Hepatic stellate cell (primary cell): ENCODE measurements around the gene PPIP5K2.

ENCODE experiments used
- DNase-seq: peaks from one replicate; pipeline ENCODE4 v3.0.0; 2011; ENCODE audit warnings: low spot score

PPIP5K2 gene

GRCh38 chr5:103247118-103247517, 127.0 kb downstream of the PPIP5K2 start:
- DNase-seq, result no peak

DNA sequence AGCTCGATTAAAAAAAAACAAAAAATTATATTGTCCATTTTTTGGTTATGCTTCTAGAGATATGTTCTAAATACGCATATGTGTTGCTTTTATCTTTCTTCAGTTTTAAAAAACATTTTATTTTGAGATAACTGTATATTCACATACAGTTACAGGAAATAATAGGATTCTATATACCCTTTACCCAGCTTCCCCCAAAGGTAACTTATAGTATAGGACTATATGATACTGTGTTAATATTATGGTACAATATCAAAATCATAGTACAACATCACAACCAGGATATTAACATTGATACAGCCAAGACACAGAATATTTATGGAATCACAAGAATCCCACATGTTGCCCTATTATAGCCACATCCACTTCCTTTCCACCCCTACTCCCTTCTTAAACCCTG, 129.0 kb downstream of the PPIP5K2 start:
- no peak for DNase-seq

DNA sequence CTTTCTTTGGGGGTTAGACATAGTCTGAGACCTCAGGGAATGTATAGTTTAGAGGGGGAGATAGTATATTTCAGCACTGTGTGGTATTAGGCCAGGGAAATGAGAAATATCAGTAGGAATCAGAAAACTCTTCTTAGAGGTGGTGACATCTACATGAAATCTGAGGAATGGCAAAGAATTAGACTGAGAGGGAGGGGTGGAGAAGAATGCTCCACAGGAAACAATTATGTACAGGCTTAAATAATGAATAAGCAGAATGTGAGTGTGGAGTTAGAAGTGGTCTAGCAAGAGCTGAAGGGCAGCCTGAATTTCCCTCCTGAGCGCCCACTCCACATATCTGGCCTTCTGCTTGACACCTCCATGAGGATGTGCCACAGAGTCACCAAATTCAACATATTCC, 134.8 kb downstream of the PPIP5K2 start:
- DNase-seq, result no peak

- no peak for DNase-seq
Measured at GRCh38 chr5:103255691-103256090, 135.6 kb downstream of the PPIP5K2 start.

- no peak for DNase-seq
Measured at GRCh38 chr5:103256178-103256577, 136.1 kb downstream of the PPIP5K2 start.

- DNase-seq, result peak; percentile 83
Measured at GRCh38 chr5:103258368-103258956, 138.4 kb downstream of the PPIP5K2 start, which contains the start of gene MACIR. Gene MACIR (plus strand): TSS chr5:103258763. CDS start chr5:103275920, 17,157 bp downstream.

DNA sequence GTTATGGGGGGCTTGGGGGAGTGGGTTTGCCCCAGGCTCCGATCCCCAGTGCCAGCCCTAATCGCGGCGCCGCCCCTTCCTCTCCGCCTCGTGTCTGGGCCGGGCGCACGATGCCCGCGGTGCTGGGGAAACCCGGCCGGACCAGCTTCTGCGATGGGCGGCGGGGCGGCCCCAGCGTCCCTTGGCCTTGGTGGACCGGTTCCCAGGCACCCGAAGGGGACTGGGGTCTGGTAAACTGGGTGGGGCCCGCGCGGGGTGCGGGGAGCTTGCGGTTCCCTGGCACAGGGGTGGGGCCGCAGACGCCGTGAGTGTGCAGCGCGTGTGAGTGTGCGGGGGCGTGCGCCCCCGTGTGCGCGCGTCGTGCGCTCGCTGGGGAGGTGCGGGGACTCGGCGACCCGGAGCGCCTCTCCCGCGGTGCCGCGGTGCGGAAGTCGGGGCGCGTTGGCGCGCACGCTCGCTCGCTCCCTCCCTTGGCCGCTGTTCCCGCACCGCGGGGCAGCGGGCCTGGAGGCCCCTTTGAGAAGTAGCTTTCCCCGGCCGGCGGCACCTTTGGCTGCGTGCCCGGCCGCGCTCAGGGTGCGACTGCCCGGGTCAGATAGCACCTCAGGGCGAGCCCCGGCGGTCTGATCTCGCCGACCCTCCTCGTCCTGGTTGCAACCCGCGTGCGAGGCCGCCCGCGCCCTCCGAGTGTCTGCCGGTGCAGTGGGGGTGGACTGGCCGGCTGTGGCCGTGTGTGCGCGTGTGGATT, 139.0 kb downstream of the PPIP5K2 start:
- DNase-seq, result peak; percentile 26

GRCh38 chr5:103259705-103260355, 139.7 kb downstream of the PPIP5K2 start:
- DNase-seq, result peak; percentile 31

GRCh38 chr5:103260951-103261350, 140.8 kb downstream of the PPIP5K2 start:
- DNase-seq, result no peak
